GM23248 (cell line): ENCODE results near the gene ARHGAP23.

ENCODE experiments used
- EZH2 ChIP-seq: fragments of 200-600 bp; sonication (generic); IDR thresholded peaks from 2 replicates; pipeline ENCODE4 v1.6.1; 2018; ENCODE audit warnings: antibody characterized with exemption, mild to moderate bottlenecking; ENCODE audit not compliant: insufficient read depth, poor library complexity, severe bottlenecking
- EZH2phosphoT487 ChIP-seq: fragments of 200-600 bp; sonication (generic); IDR thresholded peaks from 2 replicates; pipeline ENCODE4 v1.6.1; 2018; ENCODE audit warnings: antibody characterized with exemption, moderate library complexity, mild to moderate bottlenecking, low read depth; ENCODE audit not compliant: insufficient read depth

DNA sequence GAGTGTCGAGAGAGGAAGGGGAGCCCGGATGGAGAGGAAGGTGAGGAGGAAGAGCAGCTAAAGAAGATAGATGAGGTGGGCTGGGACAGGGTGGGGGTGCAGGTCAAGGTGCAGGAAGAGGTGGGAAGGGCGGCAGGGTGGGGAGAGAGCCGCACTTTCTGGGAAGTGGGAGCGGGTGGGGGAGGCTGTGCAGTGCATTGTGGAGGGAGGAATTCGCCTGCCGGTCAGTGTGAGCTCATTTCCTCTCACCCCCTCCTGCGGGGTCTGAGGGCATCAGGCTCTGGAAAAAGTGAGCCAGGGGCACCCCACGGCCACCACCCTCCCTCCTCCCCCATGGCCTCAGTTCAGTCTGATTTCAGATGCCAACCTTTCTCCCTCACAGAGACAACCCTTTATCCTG, 2.5 kb upstream of the ARHGAP23 start:
- TF ChIP-seq EZH2 (no peak), EZH2phosphoT487 (no peak)
